Brain microvascular endothelial cell (primary cell): Measurements from ENCODE around the gene TMEM178B.

Experiments used
- DNase-seq: peaks from one replicate; pipeline ENCODE4 v3.0.0-alpha.2; 2020
- H3K27ac ChIP-seq: fragments of 250-450 bp; sonication (Bioruptor Pico); 2 replicates; pipeline ENCODE4 v1.5.1; 2020; ENCODE audit warnings: mild to moderate bottlenecking, moderate library complexity
- H3K27me3 ChIP-seq: fragments of 250-450 bp; sonication (Bioruptor Pico); replicated peaks from 2 replicates; pipeline ENCODE4 v1.5.1; 2020; ENCODE audit warnings: mild to moderate bottlenecking
- H3K36me3 ChIP-seq: fragments of 250-450 bp; sonication (Bioruptor Pico); replicated peaks from 2 replicates; pipeline ENCODE4 v1.5.1; 2020; ENCODE audit warnings: mild to moderate bottlenecking
- H3K4me3 ChIP-seq: 2 replicates; pipeline ENCODE4 v1.5.1; 2011; ENCODE audit warnings: low read depth, mild to moderate bottlenecking, control low read depth, low read length, moderate library complexity
- in situ Hi-C: cut with HindIII; loops from 2 replicates; pipeline ENCODE4 v1.10.0; 2017; ENCODE audit warnings: low sequenced_read_pairs, low pct_ligation_motif_present
- TF ChIP-seq, protein P1 (sequence below): IDR thresholded peaks from 2 replicates; pipeline ENCODE4 v1.5.1; 2011; ENCODE audit warnings: low read depth, mild to moderate bottlenecking, moderate library complexity, low read length, control low read depth, inconsistent platforms; ENCODE audit errors: missing control alignments

TMEM178B gene

DNA sequence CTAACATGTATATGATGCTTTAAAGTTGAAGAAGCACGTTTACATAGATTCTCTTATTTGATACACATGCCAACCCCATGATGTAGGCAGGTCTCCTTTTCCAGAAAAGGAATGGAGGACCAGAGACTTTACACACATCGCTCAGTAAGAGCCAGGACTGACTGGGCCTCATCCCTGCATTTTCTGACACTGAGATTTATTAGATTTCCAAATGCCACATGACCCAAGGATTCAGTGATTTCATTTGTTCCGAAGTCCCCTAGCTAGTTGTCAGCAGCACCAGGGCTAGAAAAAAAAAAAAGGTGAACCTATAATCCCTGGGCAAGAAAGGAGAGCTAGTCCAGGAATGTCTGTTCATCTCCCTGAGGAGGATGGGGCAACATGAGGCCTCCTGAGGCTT, 334.0 kb downstream of the TMEM178B start:
- in situ Hi-C loops: no loop called here
- TF ChIP-seq, protein P1, sequence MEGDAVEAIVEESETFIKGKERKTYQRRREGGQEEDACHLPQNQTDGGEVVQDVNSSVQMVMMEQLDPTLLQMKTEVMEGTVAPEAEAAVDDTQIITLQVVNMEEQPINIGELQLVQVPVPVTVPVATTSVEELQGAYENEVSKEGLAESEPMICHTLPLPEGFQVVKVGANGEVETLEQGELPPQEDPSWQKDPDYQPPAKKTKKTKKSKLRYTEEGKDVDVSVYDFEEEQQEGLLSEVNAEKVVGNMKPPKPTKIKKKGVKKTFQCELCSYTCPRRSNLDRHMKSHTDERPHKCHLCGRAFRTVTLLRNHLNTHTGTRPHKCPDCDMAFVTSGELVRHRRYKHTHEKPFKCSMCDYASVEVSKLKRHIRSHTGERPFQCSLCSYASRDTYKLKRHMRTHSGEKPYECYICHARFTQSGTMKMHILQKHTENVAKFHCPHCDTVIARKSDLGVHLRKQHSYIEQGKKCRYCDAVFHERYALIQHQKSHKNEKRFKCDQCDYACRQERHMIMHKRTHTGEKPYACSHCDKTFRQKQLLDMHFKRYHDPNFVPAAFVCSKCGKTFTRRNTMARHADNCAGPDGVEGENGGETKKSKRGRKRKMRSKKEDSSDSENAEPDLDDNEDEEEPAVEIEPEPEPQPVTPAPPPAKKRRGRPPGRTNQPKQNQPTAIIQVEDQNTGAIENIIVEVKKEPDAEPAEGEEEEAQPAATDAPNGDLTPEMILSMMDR: no peak
- Histone ChIP-seq H3K36me3 (no peaks in the 10 kb centered on the region), H3K27me3 (no peaks in the 10 kb centered on the region), H3K27ac (no peak overlapping the region), H3K4me3 (no peak overlapping the region)
- no peak for DNase-seq

DNA sequence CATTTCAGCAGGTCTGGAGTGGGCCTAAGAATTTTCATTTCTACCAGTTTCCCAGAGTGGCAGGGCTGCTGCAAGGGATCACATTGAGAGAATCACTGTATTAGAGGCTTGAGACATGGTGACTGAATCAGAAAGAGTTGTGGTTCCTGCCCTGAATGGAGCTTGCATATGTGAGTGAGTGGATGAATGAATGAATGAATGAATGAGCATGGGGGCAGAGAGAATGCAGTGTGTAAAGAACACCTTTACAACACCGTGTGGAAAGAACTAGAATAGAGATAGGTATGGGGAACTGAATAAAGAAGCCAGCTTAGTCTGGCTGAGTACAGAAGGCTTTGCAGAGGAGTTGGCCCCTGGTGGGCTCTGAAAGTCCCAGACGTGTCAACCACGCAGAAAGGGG, 334.6 kb downstream of the TMEM178B start:
- TF ChIP-seq, protein P1: no peak
- no peaks in the 10 kb centered on the region for H3K36me3 ChIP-seq
- H3K4me3 ChIP-seq: no peak overlapping the region
- in situ Hi-C loops: no loop called here
- H3K27me3 ChIP-seq: no peaks in the 10 kb centered on the region
- no peak overlapping the region for H3K27ac ChIP-seq
- no peak for DNase-seq

DNA sequence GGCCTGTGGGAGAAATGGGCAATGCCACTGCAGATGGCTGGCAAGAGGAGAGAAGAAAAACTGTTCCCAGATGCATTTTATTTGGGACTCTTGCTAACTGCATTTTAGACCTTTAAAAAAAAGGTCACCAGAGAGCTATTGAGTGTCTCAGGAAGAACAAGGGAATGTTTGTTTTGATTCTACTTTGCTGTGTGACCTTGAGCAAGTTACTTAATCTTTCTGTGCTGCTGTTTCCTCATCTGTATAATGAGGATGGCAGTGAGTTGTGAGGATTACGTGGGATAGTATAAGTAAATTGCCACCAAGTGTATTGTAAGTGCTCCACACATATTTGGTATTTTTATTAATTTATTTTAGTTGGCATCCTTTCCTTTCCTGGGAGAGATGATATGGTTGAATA, 335.4 kb downstream of the TMEM178B start:
- no peak for DNase-seq
- Histone ChIP-seq H3K36me3 (no peaks in the 10 kb centered on the region), H3K4me3 (no peak overlapping the region), H3K27ac (no peak overlapping the region), H3K27me3 (no peaks in the 10 kb centered on the region)
- TF ChIP-seq, protein P1: no peak
- in situ Hi-C loops: no loop called here

DNA sequence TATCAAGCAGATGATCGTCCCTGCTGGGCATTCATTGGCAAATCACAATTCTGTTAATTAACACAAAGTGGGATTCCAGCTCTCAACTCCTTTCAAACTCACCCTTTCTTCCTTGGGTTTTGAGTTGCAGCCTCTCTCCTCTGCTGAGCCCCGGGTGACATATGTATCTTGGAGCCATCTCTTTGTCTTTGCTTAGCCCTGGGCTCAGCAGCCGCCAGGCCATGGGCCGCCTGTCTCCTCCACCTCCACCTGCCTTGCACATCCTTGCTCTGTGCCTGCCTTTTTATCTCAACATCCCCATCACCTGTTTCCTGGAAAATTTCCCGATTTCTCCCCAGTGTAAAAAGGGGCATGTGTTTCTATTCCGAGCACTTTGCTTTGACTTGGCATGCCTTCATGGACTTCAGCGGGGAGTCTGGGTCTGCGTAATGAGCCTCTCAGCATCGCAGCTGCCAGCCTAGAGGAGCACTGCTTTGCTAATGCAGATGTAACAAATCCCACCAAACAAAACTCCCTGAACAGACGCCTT, 336.0 kb downstream of the TMEM178B start:
- H3K4me3 ChIP-seq: no peak overlapping the region
- in situ Hi-C loops: no loop called here
- TF ChIP-seq, protein P1: no peak

DNA sequence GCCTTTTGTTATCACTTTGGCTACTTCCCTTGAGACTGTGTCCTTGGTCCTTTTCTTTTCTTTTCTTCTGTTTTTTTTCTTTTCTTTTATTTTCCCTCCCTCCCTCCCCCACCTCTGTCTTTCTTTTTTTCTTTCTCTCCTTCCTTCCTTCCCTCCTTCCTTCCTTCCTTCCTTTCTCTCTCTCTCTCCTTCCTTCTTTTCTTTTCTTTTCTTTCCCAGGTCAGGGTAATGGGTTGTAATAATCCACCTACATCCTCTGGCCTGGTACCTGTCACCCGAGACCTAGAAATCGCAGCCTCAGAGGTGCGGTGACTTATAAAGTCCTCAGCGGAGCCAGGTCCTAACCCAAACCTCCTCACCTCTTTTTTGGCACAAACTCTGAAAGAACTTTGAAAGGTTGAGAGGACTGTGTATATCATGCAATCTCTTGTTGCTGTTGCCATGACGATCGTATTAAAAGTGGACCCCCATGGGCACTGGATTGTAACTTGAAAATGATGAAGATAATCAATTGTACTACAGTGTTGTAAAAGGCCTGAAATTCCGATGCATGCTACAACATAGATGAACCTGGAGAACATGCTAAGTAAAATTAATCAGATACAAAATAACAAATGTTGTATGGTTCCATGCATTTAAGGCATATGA, 336.6 kb downstream of the TMEM178B start:
- no peak for DNase-seq
- Histone ChIP-seq H3K27me3 (no peaks in the 10 kb centered on the region), H3K36me3 (no peaks in the 10 kb centered on the region), H3K27ac (no peak overlapping the region), H3K4me3 (no peak overlapping the region)
- in situ Hi-C loops: no loop called here
- TF ChIP-seq, protein P1: no peak

More for the DNA sequence above, 336.0 kb downstream of the TMEM178B start:
- H3K27me3 ChIP-seq: no peaks in the 10 kb centered on the region
- no peaks in the 10 kb centered on the region for H3K36me3 ChIP-seq
- no peak for DNase-seq
- H3K27ac ChIP-seq: no peak overlapping the region

DNA sequence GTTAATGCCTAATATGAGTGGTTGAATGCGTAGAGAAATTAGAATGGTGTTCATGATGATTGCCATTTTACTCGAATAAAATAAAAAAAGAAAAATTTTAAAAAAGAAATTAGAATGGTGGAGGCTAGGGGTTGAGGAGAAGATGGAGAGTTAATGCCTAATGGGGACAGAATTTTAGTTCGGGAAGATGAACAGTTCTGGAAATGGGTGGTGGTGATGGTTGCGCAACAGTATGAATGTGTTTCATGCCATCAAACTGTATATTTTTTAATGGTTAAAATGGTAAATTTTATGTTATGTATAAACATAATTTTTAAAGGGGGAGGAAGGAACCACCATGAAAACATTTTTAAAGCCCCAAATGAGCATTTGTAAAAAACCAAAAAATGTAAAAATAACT, 337.3 kb downstream of the TMEM178B start:
- no peak for DNase-seq
- no peak overlapping the region for H3K4me3 ChIP-seq
- in situ Hi-C loops: no loop called here
- no peaks in the 10 kb centered on the region for H3K27me3 ChIP-seq
- no peaks in the 10 kb centered on the region for H3K36me3 ChIP-seq
- TF ChIP-seq, protein P1: no peak
- H3K27ac ChIP-seq: no peak overlapping the region
